ENCODE measurements around the gene HS2ST1.

GRCh38 chr1:87064986-87065385, 150.6 kb downstream of the HS2ST1 start:
- TF ChIP-seq CTCF (IDR thresholded peaks at IDR 0.05): no peak
- TF ChIP-seq EP300 (IDR thresholded peaks at IDR 0.05): no peak

Measured in ovary (tissue), 3 donors.